PFSK-1 (cell line): ENCODE data around the gene EXOC6B.

Experiments used
- FOXP2 ChIP-seq: optimal IDR thresholded peaks from 2 replicates; pipeline ENCODE3; 2011; ENCODE audit warnings: borderline replicate concordance, control low read depth, inconsistent platforms; ENCODE audit not compliant: insufficient read depth; ENCODE audit errors: extremely low read length, extremely low read depth
- POLR2AphosphoS5 ChIP-seq: IDR thresholded peaks from 2 replicates; pipeline ENCODE4 v1.6.1; 2012; ENCODE audit warnings: low read depth, mild to moderate bottlenecking, control low read depth, low read length, moderate library complexity
- REST ChIP-seq, 2 experiments: IDR thresholded peaks; 2 replicates each; pipeline versions ENCODE4 v1.6.1 to v1.8.0; 2011 to 2012; ENCODE audit warnings: low read depth in 2 of 2, low read length in 2 of 2, control low read depth in 1 of 2, inconsistent platforms in 1 of 2, mild to moderate bottlenecking in 1 of 2, moderate library complexity in 1 of 2; ENCODE audit not compliant: insufficient read depth in 1 of 2
- SIN3A ChIP-seq: IDR thresholded peaks from 2 replicates; pipeline ENCODE4 v1.6.1; 2012; ENCODE audit warnings: mild to moderate bottlenecking, low read length, moderate library complexity, borderline replicate concordance; ENCODE audit not compliant: insufficient read depth
- TAF1 ChIP-seq: IDR thresholded peaks from 2 replicates; pipeline ENCODE4 v1.6.1; 2012; ENCODE audit warnings: low read length, control low read depth, borderline replicate concordance; ENCODE audit not compliant: insufficient read depth

The EXOC6B gene

DNA sequence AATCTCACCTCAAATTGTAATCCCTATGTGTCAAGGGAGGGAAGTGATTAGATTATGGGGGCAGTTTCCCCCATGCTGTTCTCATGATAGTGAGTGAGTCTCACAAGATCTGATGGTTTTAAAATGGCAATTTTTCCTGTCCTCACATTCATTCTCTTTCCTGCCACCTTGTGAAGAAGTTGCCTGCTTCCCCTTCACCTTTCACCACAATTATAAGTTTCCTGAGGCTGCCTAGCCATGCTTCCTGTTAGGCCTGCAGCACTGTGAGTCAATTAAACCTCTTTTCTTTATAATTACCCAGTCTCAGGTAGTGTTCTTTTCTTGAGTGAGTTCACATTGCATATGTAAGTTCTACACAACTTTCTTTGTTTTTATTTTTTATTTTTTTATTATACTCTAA is 271.5 kb downstream of the EXOC6B start:
- TF ChIP-seq POLR2AphosphoS5 (no peak), TAF1 (no peak), SIN3A (no peak), FOXP2 (no peak)

GRCh38 chr2:72548081-72548764 is 277.6 kb downstream of the EXOC6B start:
- TF ChIP-seq TAF1 (no peak), FOXP2 (no peak), POLR2AphosphoS5 (no peak), SIN3A (no peak), REST (IDR thresholded peaks at IDR 0.05; ENCODE audit: insufficient read depth in 1 of 2, low read depth in 2 of 2, low read length in 2 of 2) (no peak)

- TF ChIP-seq TAF1 (no peak), REST (IDR thresholded peaks at IDR 0.05; ENCODE audit: insufficient read depth in 1 of 2, low read depth in 2 of 2, low read length in 2 of 2) (no peak), SIN3A (no peak), POLR2AphosphoS5 (no peak), FOXP2 (no peak)
Measured at GRCh38 chr2:72545790-72546189, 280.0 kb downstream of the EXOC6B start.

GRCh38 chr2:72544554-72544953 is 281.3 kb downstream of the EXOC6B start:
- TF ChIP-seq POLR2AphosphoS5 (no peak), REST (IDR thresholded peaks at IDR 0.05; ENCODE audit: insufficient read depth in 1 of 2, low read depth in 2 of 2, low read length in 2 of 2) (no peak), SIN3A (no peak), TAF1 (no peak), FOXP2 (no peak)

- TF ChIP-seq FOXP2 (no peak), SIN3A (no peak), TAF1 (no peak)
Measured at GRCh38 chr2:72543497-72544216, 282.2 kb downstream of the EXOC6B start.
